Type B pancreatic cell (in vitro differentiated cells): ENCODE data around the gene INPP4B. TPM values are rescaled to one million over a fixed set of nuclear protein-coding genes. Genes with fewer than 3 reads are reported as not detected.

Experiments
- DNase-seq: peaks from one replicate; pipeline ENCODE4 v3.0.0; 2021; ENCODE audit warnings: mixed read lengths; ENCODE audit not compliant: unreplicated experiment; ENCODE audit errors: extremely low spot score
- H3K27ac Mint-ChIP-seq: 2 replicates; pipeline ENCODE4 v1.8.0; 2021; ENCODE audit warnings: mild to moderate bottlenecking, mixed read lengths
- H3K27me3 Mint-ChIP-seq: 2 replicates; pipeline ENCODE4 v1.8.0; 2021; ENCODE audit warnings: mixed read lengths
- H3K36me3 Mint-ChIP-seq: 2 replicates; pipeline ENCODE4 v1.8.0; 2021; ENCODE audit warnings: mixed read lengths
- H3K4me1 Mint-ChIP-seq: one replicate; pipeline ENCODE4 v1.8.0; 2021; ENCODE audit warnings: mixed read lengths; ENCODE audit not compliant: unreplicated experiment
- H3K4me3 Mint-ChIP-seq: 2 replicates; pipeline ENCODE4 v1.8.0; 2021; ENCODE audit warnings: mild to moderate bottlenecking, mixed read lengths
- H3K9me3 Mint-ChIP-seq: 2 replicates; pipeline ENCODE4 v1.8.0; 2021; ENCODE audit warnings: mixed read lengths
- total RNA-seq: library from RNA; stranded (reverse); gene quantifications from 2 replicates; pipeline ENCODE4 v1.2.1, GENCODE V29; 2021; ENCODE audit warnings: low replicate concordance
- TF ChIP-seq, protein P1 (sequence below): fragments of 200-600 bp; sonication (generic); conservative IDR thresholded peaks from 2 replicates; pipeline ENCODE4 v1.5.0; 2021; ENCODE audit warnings: antibody characterized with exemption, mild to moderate bottlenecking

INPP4B gene
- total RNA-seq, 1 donor from 2014 or later: 9.0 TPM

DNA sequence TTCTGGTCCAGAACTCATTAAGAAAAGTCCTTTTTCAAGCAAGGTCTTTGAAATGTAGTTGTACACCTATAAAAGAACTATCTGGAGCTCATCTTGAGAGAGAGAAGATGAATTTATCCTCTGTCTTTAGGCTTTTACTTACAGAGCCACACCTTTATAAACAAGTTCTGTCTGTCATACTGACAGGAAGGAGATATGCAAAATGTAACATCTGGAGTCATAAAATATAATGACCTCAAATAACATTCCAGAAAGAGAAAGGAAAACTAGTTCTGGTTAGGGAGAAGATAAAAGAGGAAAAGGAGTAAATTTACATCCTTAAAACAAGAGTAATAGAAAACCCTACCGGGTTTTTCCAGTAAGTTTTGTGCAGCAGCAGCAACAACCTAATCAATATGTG lies 1.3 kb downstream of the INPP4B start:
- H3K4me3 Mint-ChIP-seq: peak overlapping the region; percentile 90
- TF ChIP-seq, protein P1, sequence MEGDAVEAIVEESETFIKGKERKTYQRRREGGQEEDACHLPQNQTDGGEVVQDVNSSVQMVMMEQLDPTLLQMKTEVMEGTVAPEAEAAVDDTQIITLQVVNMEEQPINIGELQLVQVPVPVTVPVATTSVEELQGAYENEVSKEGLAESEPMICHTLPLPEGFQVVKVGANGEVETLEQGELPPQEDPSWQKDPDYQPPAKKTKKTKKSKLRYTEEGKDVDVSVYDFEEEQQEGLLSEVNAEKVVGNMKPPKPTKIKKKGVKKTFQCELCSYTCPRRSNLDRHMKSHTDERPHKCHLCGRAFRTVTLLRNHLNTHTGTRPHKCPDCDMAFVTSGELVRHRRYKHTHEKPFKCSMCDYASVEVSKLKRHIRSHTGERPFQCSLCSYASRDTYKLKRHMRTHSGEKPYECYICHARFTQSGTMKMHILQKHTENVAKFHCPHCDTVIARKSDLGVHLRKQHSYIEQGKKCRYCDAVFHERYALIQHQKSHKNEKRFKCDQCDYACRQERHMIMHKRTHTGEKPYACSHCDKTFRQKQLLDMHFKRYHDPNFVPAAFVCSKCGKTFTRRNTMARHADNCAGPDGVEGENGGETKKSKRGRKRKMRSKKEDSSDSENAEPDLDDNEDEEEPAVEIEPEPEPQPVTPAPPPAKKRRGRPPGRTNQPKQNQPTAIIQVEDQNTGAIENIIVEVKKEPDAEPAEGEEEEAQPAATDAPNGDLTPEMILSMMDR: no peak
- H3K27ac Mint-ChIP-seq: no peak overlapping the region
- H3K36me3 Mint-ChIP-seq: no peaks in the 10 kb centered on the region
- no peaks in the 10 kb centered on the region for H3K9me3 Mint-ChIP-seq
- H3K27me3 Mint-ChIP-seq: peaks cover 66% of the 10 kb centered on the region
- DNase-seq: no peak
- H3K4me1 Mint-ChIP-seq: no peaks in the 10 kb centered on the region

DNA sequence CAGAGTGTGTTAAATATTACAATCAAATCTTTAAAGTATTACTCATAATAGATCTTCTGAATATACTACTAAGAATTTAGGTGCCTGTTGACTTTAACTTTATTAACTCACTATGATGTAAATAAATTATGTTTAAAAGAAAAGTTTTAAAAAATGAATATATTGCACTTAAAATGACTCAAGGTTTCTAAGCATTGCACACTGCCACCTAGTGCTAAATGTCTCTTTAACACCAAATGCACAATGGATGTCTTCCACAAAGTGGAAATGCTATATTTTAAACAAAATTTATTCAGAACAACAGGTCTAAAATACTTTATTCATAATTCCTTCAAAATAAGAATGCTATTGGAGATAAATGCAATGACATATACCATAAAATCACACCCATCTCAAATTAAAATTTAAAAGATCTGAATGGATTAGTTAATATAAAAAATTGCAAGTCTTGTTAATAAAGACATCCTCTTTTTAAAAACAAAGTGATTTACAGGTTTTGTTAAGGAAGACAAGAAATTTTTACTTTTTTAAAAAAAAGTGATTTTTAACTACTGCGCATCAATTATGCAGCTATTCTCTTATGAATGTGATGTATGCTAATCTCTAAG lies 5.5 kb downstream of the INPP4B start:
- no peaks in the 10 kb centered on the region for H3K36me3 Mint-ChIP-seq
- H3K4me1 Mint-ChIP-seq: no peaks in the 10 kb centered on the region
- H3K27ac Mint-ChIP-seq: no peak overlapping the region
- DNase-seq: no peak
- no peak overlapping the region for H3K4me3 Mint-ChIP-seq
- H3K27me3 Mint-ChIP-seq: peaks cover 28% of the 10 kb centered on the region
- TF ChIP-seq, protein P1: peak; percentile 89
- H3K9me3 Mint-ChIP-seq: no peaks in the 10 kb centered on the region

DNA sequence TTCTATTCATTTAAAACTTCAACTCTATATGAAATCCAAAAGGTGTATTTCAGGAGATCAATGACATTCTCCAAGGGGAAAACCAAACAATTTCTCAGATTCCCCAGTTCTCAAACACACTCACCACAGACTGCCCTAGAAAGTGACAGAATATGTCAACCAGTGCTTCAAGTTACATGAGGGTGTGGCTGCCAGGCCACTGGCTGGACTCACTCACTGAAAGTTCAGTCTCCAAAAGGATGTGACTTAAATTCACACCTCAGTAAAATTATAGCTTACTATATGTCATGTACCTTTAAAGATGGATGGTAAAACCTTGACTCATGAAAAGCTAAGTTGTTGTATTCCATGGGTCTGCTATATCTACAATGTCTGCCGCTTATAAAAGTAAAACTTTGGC lies 7.3 kb downstream of the INPP4B start:
- H3K9me3 Mint-ChIP-seq: no peaks in the 10 kb centered on the region
- no peak for DNase-seq
- no peaks in the 10 kb centered on the region for H3K4me1 Mint-ChIP-seq
- no peak overlapping the region for H3K27ac Mint-ChIP-seq
- TF ChIP-seq, protein P1: no peak
- no peak overlapping the region for H3K4me3 Mint-ChIP-seq
- no peaks in the 10 kb centered on the region for H3K36me3 Mint-ChIP-seq
- peaks cover 10% of the 10 kb centered on the region for H3K27me3 Mint-ChIP-seq

DNA sequence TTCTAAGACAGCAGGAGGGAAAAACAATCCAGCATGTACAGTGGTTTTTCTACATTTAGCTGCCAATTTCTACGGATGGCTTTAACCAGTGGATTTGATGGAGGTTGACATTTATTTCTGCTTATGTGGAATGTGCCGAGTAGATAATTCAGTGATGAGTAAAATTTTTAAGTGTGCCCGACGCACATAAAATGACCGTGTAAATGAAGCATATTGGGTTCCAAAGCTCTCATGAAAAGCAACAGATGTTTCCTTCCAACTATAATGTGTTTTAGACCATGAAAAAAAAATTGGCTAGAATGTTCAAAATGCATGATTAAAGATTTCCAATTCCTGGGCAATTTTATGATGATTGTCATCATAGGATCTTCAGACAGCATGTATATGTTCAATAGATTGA lies 14.1 kb downstream of the INPP4B start:
- no peak for DNase-seq
- TF ChIP-seq, protein P1: no peak
- Mint-ChIP-seq H3K36me3 (no peaks in the 10 kb centered on the region), H3K4me1 (no peaks in the 10 kb centered on the region), H3K4me3 (no peak overlapping the region), H3K27me3 (no peaks in the 10 kb centered on the region), H3K27ac (no peak overlapping the region), H3K9me3 (no peaks in the 10 kb centered on the region)

DNA sequence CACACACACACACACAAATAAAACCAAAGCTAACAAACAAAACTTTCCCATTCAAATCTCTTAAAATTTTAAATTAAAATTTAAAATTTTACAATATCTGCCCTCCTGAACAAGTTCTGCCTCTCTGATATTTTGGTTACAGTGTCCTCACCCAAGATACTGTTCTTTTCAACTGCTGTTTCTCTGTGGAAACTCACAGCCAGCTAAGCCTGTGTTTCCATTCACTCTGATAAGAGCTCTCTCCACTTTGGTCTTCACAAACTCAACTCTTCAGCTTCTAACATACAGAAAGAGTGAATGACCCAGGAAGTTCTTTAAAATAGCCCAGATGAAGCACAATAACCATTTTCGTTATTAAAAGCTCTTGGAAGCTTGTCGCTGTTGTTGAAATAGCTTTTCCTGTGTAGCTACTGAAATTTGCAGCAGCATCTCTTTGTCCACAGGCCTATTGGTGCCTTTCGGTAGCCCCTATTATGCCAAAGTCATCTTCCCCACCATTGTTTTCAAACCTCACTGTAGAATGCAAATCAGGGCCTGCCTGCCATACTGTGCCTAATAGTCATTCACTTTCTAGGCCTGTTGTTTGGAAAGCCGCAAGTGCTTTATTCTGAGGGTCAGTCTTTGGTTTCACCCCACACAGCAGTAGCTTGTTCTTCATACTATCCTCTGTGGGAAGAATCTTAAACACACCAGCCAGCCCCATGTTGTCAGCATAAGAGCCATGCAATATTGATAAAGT lies 19.4 kb downstream of the INPP4B start:
- no peak overlapping the region for H3K27ac Mint-ChIP-seq
- H3K4me1 Mint-ChIP-seq: no peaks in the 10 kb centered on the region
- H3K9me3 Mint-ChIP-seq: no peaks in the 10 kb centered on the region
- TF ChIP-seq, protein P1: no peak
- H3K36me3 Mint-ChIP-seq: no peaks in the 10 kb centered on the region
- DNase-seq: no peak
- no peaks in the 10 kb centered on the region for H3K27me3 Mint-ChIP-seq
- no peak overlapping the region for H3K4me3 Mint-ChIP-seq
